NCI-H1105 (cell line): Measurements from ENCODE around the gene PGA3.
"Not testable (repeated sequence)": the region's sequence is repeated elsewhere in the genome, so short reads cannot be mapped to it uniquely, and the experiment has no call there.

ENCODE experiments used
- DNase-seq: peaks from one replicate; lab custom pipeline; 2025; lab: John Stamatoyannopoulos, UW

The PGA3 gene

GRCh38 chr11:61202950-61203746 lies at the start of gene PGA3:
Gene PGA3 (plus strand): TSS chr11:61203515. CDS start chr11:61203565, 50 bp downstream.
- DNase-seq = not testable (repeated sequence)

- DNase-seq = no peak
Measured at GRCh38 chr11:61153593-61154095, 49.7 kb upstream of the PGA3 start.

- no peak for DNase-seq
Measured at GRCh38 chr11:61154528-61154927, 48.8 kb upstream of the PGA3 start.

GRCh38 chr11:61155312-61155711 lies 48.0 kb upstream of the PGA3 start:
- no peak for DNase-seq

GRCh38 chr11:61155741-61156140 lies 47.6 kb upstream of the PGA3 start:
- no peak for DNase-seq

GRCh38 chr11:61157743-61158142 lies 45.6 kb upstream of the PGA3 start:
- no peak for DNase-seq

- no peak for DNase-seq
Measured at GRCh38 chr11:61158691-61159381, 44.5 kb upstream of the PGA3 start.

GRCh38 chr11:61160487-61161189 lies 42.7 kb upstream of the PGA3 start:
- DNase-seq = no peak

- DNase-seq = peak; percentile 93
Measured at GRCh38 chr11:61161190-61162091, 41.9 kb upstream of the PGA3 start, which contains the start of gene VPS37C. Gene VPS37C (minus strand): TSS chr11:61161426. CDS start chr11:61138829, 22,597 bp downstream.

GRCh38 chr11:61162092-61162941 lies 41.0 kb upstream of the PGA3 start:
- DNase-seq = peak; percentile 25

GRCh38 chr11:61163021-61163420 lies 40.3 kb upstream of the PGA3 start:
- no peak for DNase-seq

GRCh38 chr11:61163714-61164605 lies 39.4 kb upstream of the PGA3 start:
- DNase-seq = no peak

GRCh38 chr11:61164606-61165424 lies 38.5 kb upstream of the PGA3 start:
- no peak for DNase-seq

GRCh38 chr11:61165785-61166184 lies 37.5 kb upstream of the PGA3 start:
- not testable (repeated sequence) for DNase-seq

- not testable (repeated sequence) for DNase-seq
Measured at GRCh38 chr11:61166331-61166730, 37.0 kb upstream of the PGA3 start.

- DNase-seq = no peak
Measured at GRCh38 chr11:61168042-61168688, 35.1 kb upstream of the PGA3 start.

GRCh38 chr11:61168800-61169199 lies 34.5 kb upstream of the PGA3 start:
- no peak for DNase-seq

- DNase-seq = no peak
Measured at GRCh38 chr11:61170566-61170965, 32.7 kb upstream of the PGA3 start.
